Type B pancreatic cell (in vitro differentiated cells): ENCODE data around the gene CNTN2. TPM values are rescaled to one million over a fixed set of nuclear protein-coding genes. Genes with fewer than 3 reads are reported as not detected.

ENCODE experiments used
- DNase-seq: peaks from one replicate; pipeline ENCODE4 v3.0.0; 2021; ENCODE audit warnings: mixed read lengths; ENCODE audit not compliant: unreplicated experiment; ENCODE audit errors: extremely low spot score
- H3K27ac Mint-ChIP-seq: 2 replicates; pipeline ENCODE4 v1.8.0; 2021; ENCODE audit warnings: mild to moderate bottlenecking, mixed read lengths
- H3K27me3 Mint-ChIP-seq: 2 replicates; pipeline ENCODE4 v1.8.0; 2021; ENCODE audit warnings: mixed read lengths
- H3K36me3 Mint-ChIP-seq: 2 replicates; pipeline ENCODE4 v1.8.0; 2021; ENCODE audit warnings: mixed read lengths
- H3K4me1 Mint-ChIP-seq: one replicate; pipeline ENCODE4 v1.8.0; 2021; ENCODE audit warnings: mixed read lengths; ENCODE audit not compliant: unreplicated experiment
- H3K4me3 Mint-ChIP-seq: 2 replicates; pipeline ENCODE4 v1.8.0; 2021; ENCODE audit warnings: mild to moderate bottlenecking, mixed read lengths
- H3K9me3 Mint-ChIP-seq: 2 replicates; pipeline ENCODE4 v1.8.0; 2021; ENCODE audit warnings: mixed read lengths
- total RNA-seq: library from RNA; stranded (reverse); gene quantifications from 2 replicates; pipeline ENCODE4 v1.2.1, GENCODE V29; 2021; ENCODE audit warnings: low replicate concordance
- TF ChIP-seq, protein P1 (sequence below): fragments of 200-600 bp; sonication (generic); conservative IDR thresholded peaks from 2 replicates; pipeline ENCODE4 v1.5.0; 2021; ENCODE audit warnings: antibody characterized with exemption, mild to moderate bottlenecking

The CNTN2 gene
- total RNA-seq, 1 donor from 2014 or later, result 6.3 TPM

DNA sequence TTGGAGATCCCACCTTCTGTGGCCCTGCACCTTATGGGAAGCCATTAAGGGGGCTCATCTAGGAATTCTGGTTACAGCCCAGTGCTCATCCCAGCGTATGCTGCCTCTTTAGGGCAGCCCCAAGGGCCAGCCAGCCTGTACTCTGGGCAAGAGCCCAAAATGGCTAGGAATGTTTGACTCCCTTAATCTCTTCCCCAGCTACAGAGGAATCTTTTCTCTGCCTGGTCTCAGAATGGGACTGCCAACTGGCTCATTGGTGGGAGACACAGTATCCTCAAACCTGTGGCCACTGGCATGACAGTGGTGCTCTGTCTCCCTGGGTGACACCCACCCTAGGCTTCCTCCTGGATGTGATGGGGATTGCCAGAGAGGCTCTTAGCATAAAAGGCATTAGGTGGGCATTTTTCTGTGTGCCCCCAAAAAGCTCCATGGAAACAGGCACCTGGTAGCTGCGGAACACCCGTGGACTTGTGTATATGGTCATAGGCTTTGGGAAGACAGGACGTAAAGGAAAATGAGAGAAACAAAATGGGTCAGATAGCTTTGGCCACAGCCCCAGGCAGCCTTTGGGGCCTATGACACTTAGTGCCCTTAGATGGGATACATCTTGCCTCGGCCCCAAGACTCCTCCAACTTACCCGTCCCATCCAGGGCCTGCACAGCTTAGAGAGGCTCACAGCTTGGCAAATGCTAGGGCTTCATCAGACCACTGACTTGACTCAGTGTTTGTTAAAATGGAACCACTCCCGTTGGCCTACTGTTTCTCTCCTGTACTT lies 34.3 kb downstream of the CNTN2 start:
- Mint-ChIP-seq H3K36me3 (peaks cover 4% of the 10 kb centered on the region), H3K27ac (no peak overlapping the region), H3K9me3 (no peaks in the 10 kb centered on the region), H3K27me3 (no peaks in the 10 kb centered on the region), H3K4me1 (no peaks in the 10 kb centered on the region), H3K4me3 (no peak overlapping the region)
- DNase-seq, result no peak
- TF ChIP-seq, protein P1, sequence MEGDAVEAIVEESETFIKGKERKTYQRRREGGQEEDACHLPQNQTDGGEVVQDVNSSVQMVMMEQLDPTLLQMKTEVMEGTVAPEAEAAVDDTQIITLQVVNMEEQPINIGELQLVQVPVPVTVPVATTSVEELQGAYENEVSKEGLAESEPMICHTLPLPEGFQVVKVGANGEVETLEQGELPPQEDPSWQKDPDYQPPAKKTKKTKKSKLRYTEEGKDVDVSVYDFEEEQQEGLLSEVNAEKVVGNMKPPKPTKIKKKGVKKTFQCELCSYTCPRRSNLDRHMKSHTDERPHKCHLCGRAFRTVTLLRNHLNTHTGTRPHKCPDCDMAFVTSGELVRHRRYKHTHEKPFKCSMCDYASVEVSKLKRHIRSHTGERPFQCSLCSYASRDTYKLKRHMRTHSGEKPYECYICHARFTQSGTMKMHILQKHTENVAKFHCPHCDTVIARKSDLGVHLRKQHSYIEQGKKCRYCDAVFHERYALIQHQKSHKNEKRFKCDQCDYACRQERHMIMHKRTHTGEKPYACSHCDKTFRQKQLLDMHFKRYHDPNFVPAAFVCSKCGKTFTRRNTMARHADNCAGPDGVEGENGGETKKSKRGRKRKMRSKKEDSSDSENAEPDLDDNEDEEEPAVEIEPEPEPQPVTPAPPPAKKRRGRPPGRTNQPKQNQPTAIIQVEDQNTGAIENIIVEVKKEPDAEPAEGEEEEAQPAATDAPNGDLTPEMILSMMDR, result no peak

DNA sequence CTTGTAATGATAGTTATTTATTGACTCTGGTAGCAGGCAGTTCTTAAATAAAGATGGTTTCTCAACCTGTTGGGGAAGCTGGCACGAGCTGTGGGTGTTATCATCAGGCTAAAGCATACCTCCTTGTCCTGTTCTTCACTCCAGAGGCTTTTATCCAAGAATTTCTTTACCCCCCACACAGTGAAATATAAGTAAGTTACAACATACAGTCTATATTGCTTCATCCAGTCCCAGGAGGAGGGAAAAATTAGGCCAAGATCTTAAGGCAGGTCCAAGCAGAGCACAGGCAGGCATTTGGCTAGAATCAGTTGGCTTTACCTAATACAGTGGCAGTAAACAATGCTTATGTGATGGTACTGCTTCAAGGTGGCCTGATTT lies 34.9 kb downstream of the CNTN2 start:
- no peaks in the 10 kb centered on the region for H3K4me1 Mint-ChIP-seq
- H3K4me3 Mint-ChIP-seq, result no peak overlapping the region
- H3K27ac Mint-ChIP-seq, result no peak overlapping the region
- H3K36me3 Mint-ChIP-seq, result peaks cover 4% of the 10 kb centered on the region
- TF ChIP-seq, protein P1, result no peak
- H3K9me3 Mint-ChIP-seq, result no peaks in the 10 kb centered on the region
- no peak for DNase-seq
- no peaks in the 10 kb centered on the region for H3K27me3 Mint-ChIP-seq

DNA sequence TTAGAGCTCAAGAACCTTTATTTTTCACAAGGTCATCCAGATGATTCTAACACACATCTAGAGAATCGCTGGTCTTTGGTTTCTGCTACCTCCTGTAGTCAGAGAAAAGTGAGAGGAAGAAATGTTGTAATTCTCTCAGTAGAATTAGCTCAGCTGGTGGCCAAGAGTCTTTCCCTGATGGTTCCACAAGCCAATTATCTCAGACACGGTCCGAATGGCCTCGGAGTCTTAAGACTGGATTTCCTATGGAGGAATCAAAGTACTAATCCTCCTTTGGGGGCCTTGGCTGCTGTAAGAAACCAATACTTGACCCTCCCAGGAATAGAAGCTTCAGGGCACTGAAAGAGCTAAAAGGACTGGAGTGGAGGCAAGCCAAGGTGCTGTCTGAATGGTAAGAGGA lies 39.4 kb downstream of the CNTN2 start:
- Mint-ChIP-seq H3K27ac (no peak overlapping the region), H3K4me3 (no peak overlapping the region), H3K9me3 (no peaks in the 10 kb centered on the region), H3K4me1 (no peaks in the 10 kb centered on the region), H3K27me3 (no peaks in the 10 kb centered on the region), H3K36me3 (peaks cover 21% of the 10 kb centered on the region)
- DNase-seq, result no peak
- TF ChIP-seq, protein P1, result no peak

DNA sequence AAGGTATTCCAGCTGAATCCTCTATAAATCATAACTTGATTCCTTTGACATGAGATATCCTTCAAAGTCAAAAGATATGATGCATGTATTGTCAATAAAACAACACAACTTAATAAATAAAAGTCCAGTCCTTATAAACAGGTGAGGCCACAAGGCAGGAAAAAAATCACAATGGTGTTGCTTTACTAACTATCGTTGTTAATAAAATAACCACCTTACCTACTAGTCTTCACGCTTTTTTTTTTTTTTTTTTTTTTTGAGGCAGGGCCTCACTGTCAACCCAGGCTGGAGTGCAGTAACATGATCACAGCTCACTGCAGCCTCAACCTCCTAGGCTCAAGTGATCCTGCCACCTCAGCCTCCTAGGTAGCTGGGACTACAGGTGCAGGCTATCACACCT lies 41.3 kb downstream of the CNTN2 start, which contains the start of gene TMEM81:
Gene TMEM81 (minus strand): TSS at position 101 of the 400 bp plus-strand sequence. CDS start 140 bp downstream, outside the sequence.
- H3K27me3 Mint-ChIP-seq, result no peaks in the 10 kb centered on the region
- H3K4me1 Mint-ChIP-seq, result no peaks in the 10 kb centered on the region
- DNase-seq, result no peak
- H3K9me3 Mint-ChIP-seq, result no peaks in the 10 kb centered on the region
- TF ChIP-seq, protein P1, result no peak
- no peak within 1 kb of the TSS for H3K4me3 Mint-ChIP-seq
- H3K36me3 Mint-ChIP-seq, result peaks cover 32% of the 10 kb centered on the region
- no peak within 1 kb of the TSS for H3K27ac Mint-ChIP-seq

DNA sequence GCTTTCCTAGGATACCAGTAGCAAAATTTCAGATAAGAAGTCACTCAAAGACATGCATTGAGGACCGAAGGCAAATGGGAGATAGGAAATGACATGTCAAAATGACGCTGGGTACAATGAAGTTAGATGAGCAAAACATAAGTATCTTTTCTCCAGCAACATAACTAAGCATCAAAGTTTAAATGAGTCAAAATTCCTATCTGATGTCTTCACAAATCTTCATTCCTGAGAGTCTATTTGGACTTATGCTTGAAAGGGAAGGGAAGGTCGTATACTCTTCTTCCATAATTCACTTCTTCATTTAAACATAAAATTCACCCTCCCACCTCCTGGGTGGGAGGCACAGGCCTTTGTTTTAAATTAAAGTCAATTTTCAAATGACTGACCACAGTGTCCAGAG lies 45.3 kb downstream of the CNTN2 start:
- TF ChIP-seq, protein P1, result no peak
- no peaks in the 10 kb centered on the region for H3K27me3 Mint-ChIP-seq
- no peak overlapping the region for H3K27ac Mint-ChIP-seq
- H3K9me3 Mint-ChIP-seq, result no peaks in the 10 kb centered on the region
- no peak for DNase-seq
- no peak overlapping the region for H3K4me3 Mint-ChIP-seq
- H3K4me1 Mint-ChIP-seq, result no peaks in the 10 kb centered on the region
- H3K36me3 Mint-ChIP-seq, result peaks cover 40% of the 10 kb centered on the region
